Glomerular visceral epithelial cell (primary cell): Measurements from ENCODE around the gene FKBP8.
A peak's percentile ranks its signal among the peaks of the same experiment; 100 is the strongest.
"Not testable (repeated sequence)": the region's sequence is repeated elsewhere in the genome, so short reads cannot be mapped to it uniquely, and the experiment has no call there.

Experiments used
- DNase-seq: peaks from one replicate; pipeline ENCODE4 v3.0.0-alpha.2; 2016; ENCODE audit errors: extremely low spot score

Gene FKBP8

GRCh38 chr19:18542941-18543813 is at the start of gene FKBP8:
Gene FKBP8 (minus strand): TSS chr19:18543573. CDS start chr19:18541970, 1,603 bp downstream.
- DNase-seq: peak; percentile 86

- DNase-seq: not testable (repeated sequence)
Measured at GRCh38 chr19:18592732-18593131, 49.4 kb upstream of the FKBP8 start.

- DNase-seq: no peak
Measured at GRCh38 chr19:18591735-18592385, 48.5 kb upstream of the FKBP8 start.

GRCh38 chr19:18590273-18591272 is 47.2 kb upstream of the FKBP8 start:
- no peak for DNase-seq

GRCh38 chr19:18589380-18590272 is 46.3 kb upstream of the FKBP8 start:
- peak; percentile 64 for DNase-seq

GRCh38 chr19:18588611-18589379 is 45.4 kb upstream of the FKBP8 start, which contains the start of gene REX1BD:
Gene REX1BD (plus strand): TSS chr19:18588798. CDS start chr19:18588802, 4 bp downstream.
- peak; percentile 82 for DNase-seq

- no peak for DNase-seq
Measured at GRCh38 chr19:18587962-18588610, 44.7 kb upstream of the FKBP8 start.

- no peak for DNase-seq
Measured at GRCh38 chr19:18587561-18587960, 44.2 kb upstream of the FKBP8 start.

GRCh38 chr19:18586306-18586705 is 42.9 kb upstream of the FKBP8 start:
- DNase-seq: no peak

GRCh38 chr19:18580311-18580710 is 36.9 kb upstream of the FKBP8 start:
- no peak for DNase-seq

GRCh38 chr19:18577365-18577914 is 34.1 kb upstream of the FKBP8 start:
- DNase-seq: no peak

- DNase-seq: no peak
Measured at GRCh38 chr19:18576383-18576782, 33.0 kb upstream of the FKBP8 start.

GRCh38 chr19:18574691-18575291 is 31.4 kb upstream of the FKBP8 start:
- no peak for DNase-seq

GRCh38 chr19:18571564-18572344 is 28.4 kb upstream of the FKBP8 start, which contains the start of gene UBA52:
Gene UBA52 (plus strand): TSS chr19:18571857. CDS start chr19:18573301, 1,444 bp downstream.
- peak; percentile 97 for DNase-seq

GRCh38 chr19:18568367-18568766 is 25.0 kb upstream of the FKBP8 start:
- no peak for DNase-seq

GRCh38 chr19:18566953-18567352 is 23.6 kb upstream of the FKBP8 start:
- DNase-seq: no peak

GRCh38 chr19:18562086-18562485 is 18.7 kb upstream of the FKBP8 start:
- DNase-seq: no peak

- no peak for DNase-seq
Measured at GRCh38 chr19:18559685-18560084, 16.3 kb upstream of the FKBP8 start.
